GM23338 (cell line): ENCODE measurements around the gene GLRA1. TPM values are rescaled to one million over a fixed set of nuclear protein-coding genes. Genes with fewer than 3 reads are reported as not detected.
A peak's percentile ranks its signal among the peaks of the same experiment; 100 is the strongest.

ENCODE experiments used
- ATAC-seq: fragments of 200-7000 bp; cut with Tn5 transposase; 3 replicates; pipeline ENCODE4 v1.9.1; 2020
- DNase-seq: peaks from one replicate; pipeline ENCODE4 v3.0.0-alpha.2; 2015; ENCODE audit warnings: low spot score
- H2AFZ ChIP-seq: fragments of 200-600 bp; sonication (generic); 2 replicates; pipeline ENCODE4 v1.8.0; 2016; ENCODE audit warnings: antibody characterized with exemption, mild to moderate bottlenecking, moderate library complexity
- H3F3A ChIP-seq: fragments of 200-600 bp; sonication (generic); replicated peaks from 2 replicates; pipeline ENCODE4 v1.8.0; 2017; ENCODE audit warnings: antibody characterized with exemption, mixed run types, low read depth
- H3K27ac ChIP-seq: fragments of 200-600 bp; sonication (generic); 2 replicates; pipeline ENCODE4 v1.6.1; 2016; ENCODE audit warnings: low read depth
- H3K27me3 ChIP-seq: fragments of 200-600 bp; sonication (generic); 2 replicates; pipeline ENCODE4 v1.8.0; 2016; ENCODE audit warnings: mild to moderate bottlenecking, mixed run types, moderate library complexity; ENCODE audit not compliant: insufficient read depth
- H3K36me3 ChIP-seq: fragments of 200-600 bp; sonication (generic); 2 replicates; pipeline ENCODE4 v1.8.0; 2016; ENCODE audit warnings: mild to moderate bottlenecking; ENCODE audit not compliant: insufficient read depth
- H3K4me1 ChIP-seq: fragments of 200-600 bp; sonication (generic); 2 replicates; pipeline ENCODE4 v1.8.0; 2016; ENCODE audit warnings: mild to moderate bottlenecking, moderate library complexity; ENCODE audit not compliant: insufficient read depth
- H3K4me2 ChIP-seq: fragments of 200-600 bp; sonication (generic); 2 replicates; pipeline ENCODE4 v1.7.1; 2017; ENCODE audit warnings: mixed run types
- H3K4me3 ChIP-seq: fragments of 200-600 bp; sonication (generic); 2 replicates; pipeline ENCODE4 v1.6.1; 2016; ENCODE audit warnings: mixed run types
- H3K79me2 ChIP-seq: fragments of 200-600 bp; sonication (generic); replicated peaks from 2 replicates; pipeline ENCODE4 v1.8.0; 2017; ENCODE audit warnings: mild to moderate bottlenecking; ENCODE audit not compliant: insufficient read depth
- H3K9me2 ChIP-seq: fragments of 200-600 bp; sonication (generic); 2 replicates; pipeline ENCODE4 v1.8.0; 2017; ENCODE audit not compliant: insufficient read depth
- H4K20me1 ChIP-seq: fragments of 200-600 bp; sonication (generic); replicated peaks from 2 replicates; pipeline ENCODE4 v1.8.0; 2017; ENCODE audit warnings: mild to moderate bottlenecking; ENCODE audit not compliant: insufficient read depth
- H3K27ac Mint-ChIP-seq: 2 replicates; pipeline ENCODE4 v1.8.0; 2020; ENCODE audit warnings: inconsistent platforms, mild to moderate bottlenecking, moderate library complexity, mixed read lengths
- H3K27me3 Mint-ChIP-seq: 3 replicates; pipeline ENCODE4 v1.8.0; 2022; ENCODE audit warnings: low read depth, mild to moderate bottlenecking, moderate library complexity, mixed read lengths, inconsistent platforms; ENCODE audit not compliant: insufficient read depth, poor library complexity
- H3K36me3 Mint-ChIP-seq: 3 replicates; pipeline ENCODE4 v1.8.0; 2021; ENCODE audit warnings: low read depth, mild to moderate bottlenecking, inconsistent platforms, moderate library complexity, mixed read lengths
- H3K4me1 Mint-ChIP-seq: 3 replicates; pipeline ENCODE4 v1.8.0; 2020; ENCODE audit warnings: mild to moderate bottlenecking, inconsistent platforms, mixed read lengths
- H3K4me3 Mint-ChIP-seq: 3 replicates; pipeline ENCODE4 v1.8.0; 2021; ENCODE audit warnings: moderate library complexity, mild to moderate bottlenecking, inconsistent platforms, mixed read lengths
- H3K9me3 Mint-ChIP-seq: 3 replicates; pipeline ENCODE4 v1.8.0; 2020; ENCODE audit warnings: moderate library complexity, mild to moderate bottlenecking, inconsistent platforms, mixed read lengths
- CREB1 ChIP-seq: fragments of 250-450 bp; sonication (Bioruptor Pico); IDR thresholded peaks from 2 replicates; pipeline ENCODE4 v1.5.0; 2020; ENCODE audit warnings: low read depth, mild to moderate bottlenecking, moderate library complexity
- CTCF ChIP-seq, 2 experiments: fragments of 200-600 bp in 1 of 2; sonication (generic) in 1 of 2; conservative IDR thresholded peaks; 2 replicates each; pipeline versions ENCODE4 v1.5.1 to v1.6.1; 2016 to 2017; ENCODE audit warnings: antibody characterized with exemption in 2 of 2, low read depth in 2 of 2, mild to moderate bottlenecking in 2 of 2, moderate library complexity in 1 of 2
- ETS1 ChIP-seq: IDR thresholded peaks from 2 replicates; pipeline ENCODE4 v1.6.1; 2016; ENCODE audit warnings: antibody characterized with exemption
- EZH2 ChIP-seq: fragments of 200-600 bp; sonication (generic); IDR thresholded peaks from one replicate; pipeline ENCODE4 v1.8.0; 2017; ENCODE audit warnings: antibody characterized with exemption, mild to moderate bottlenecking, low read depth; ENCODE audit not compliant: unreplicated experiment
- EZH2phosphoT487 ChIP-seq: fragments of 200-600 bp; sonication (generic); IDR thresholded peaks from one replicate; pipeline ENCODE4 v1.8.1; 2018; ENCODE audit warnings: antibody characterized with exemption; ENCODE audit not compliant: unreplicated experiment
- JUNB ChIP-seq: IDR thresholded peaks from one replicate; pipeline ENCODE4 v1.6.1; 2016; ENCODE audit warnings: antibody characterized with exemption; ENCODE audit not compliant: unreplicated experiment
- NANOG ChIP-seq: IDR thresholded peaks from 2 replicates; pipeline ENCODE4 v1.6.1; 2016; ENCODE audit warnings: antibody characterized with exemption, borderline replicate concordance
- POLR2AphosphoS5 ChIP-seq: IDR thresholded peaks from 2 replicates; pipeline ENCODE4 v1.6.1; 2016; ENCODE audit warnings: antibody characterized with exemption, low read depth
- REST ChIP-seq: IDR thresholded peaks from one replicate; pipeline ENCODE4 v1.6.1; 2018; ENCODE audit warnings: antibody characterized with exemption; ENCODE audit not compliant: unreplicated experiment
- STAT1 ChIP-seq: IDR thresholded peaks from one replicate; pipeline ENCODE4 v1.6.1; 2016; ENCODE audit warnings: antibody characterized with exemption; ENCODE audit not compliant: unreplicated experiment
- ZNF114 ChIP-seq: fragments of 250-450 bp; sonication (Bioruptor Pico); IDR thresholded peaks from 2 replicates; pipeline ENCODE4 v1.5.0; 2020; ENCODE audit warnings: mild to moderate bottlenecking, moderate library complexity
- ZNF331 ChIP-seq: fragments of 250-450 bp; sonication (Bioruptor Pico); IDR thresholded peaks from 2 replicates; pipeline ENCODE4 v1.5.0; 2020; ENCODE audit warnings: low read depth, mild to moderate bottlenecking, moderate library complexity
- ZNF462 ChIP-seq: fragments of 250-450 bp; sonication (Bioruptor Pico); IDR thresholded peaks from 2 replicates; pipeline ENCODE4 v1.5.0; 2020; ENCODE audit warnings: mild to moderate bottlenecking, moderate library complexity
- polyA plus RNA-seq: library from polyadenylated mRNA; unstranded; fragments of >200 nt; fragmentation: Nextera tagmentation; extraction: Ambion mirVana; gene quantifications from 2 replicates; pipeline ENCODE4 v1.2.1, GENCODE V29; 2016
- total RNA-seq: library from RNA; depleted of rRNA; stranded (reverse); fragments of >200 nt; shearing (Covaris generic); gene quantifications from 2 replicates; pipeline ENCODE4 v1.2.3, GENCODE V29; 2014

The GLRA1 gene
- total and polyA plus RNA-seq, 2 experiments from 2014 or later = not detected

- Histone ChIP-seq H3K4me3 (no peak overlapping the region), H3F3A (no peaks in the 10 kb centered on the region), H3K27ac (no peak overlapping the region), H3K36me3 (no peaks in the 10 kb centered on the region), H3K27me3 (peaks cover 45% of the 10 kb centered on the region), H2AFZ (no peak overlapping the region), H4K20me1 (no peaks in the 10 kb centered on the region), H3K4me1 (peaks cover 8% of the 10 kb centered on the region; the same call in 1 of the 2 replicates), H3K79me2 (no peaks in the 10 kb centered on the region), H3K4me2 (peak overlapping the region; percentile 82), H3K9me2 (no peaks in the 10 kb centered on the region)
- DNase-seq (peak; percentile 80), ATAC-seq (peak; percentile 77)
- TF ChIP-seq EZH2 (no peak), REST (peak; percentile 55), ETS1 (no peak), NANOG (no peak), STAT1 (no peak), CTCF (conservative IDR thresholded peaks at IDR 0.05; ENCODE audit: low read depth in 2 of 2) (peak; percentile 66 to 69), EZH2phosphoT487 (no peak), ZNF114 (no peak), POLR2AphosphoS5 (no peak), JUNB (no peak), CREB1 (no peak), ZNF462 (no peak), ZNF331 (CRISPR knock-in tag) (no peak)
- peaks cover 20% of the 10 kb centered on the region for H3K27me3 Mint-ChIP-seq
- H3K27ac Mint-ChIP-seq = no peak overlapping the region
- no peaks in the 10 kb centered on the region for H3K36me3 Mint-ChIP-seq
- H3K9me3 Mint-ChIP-seq = no peaks in the 10 kb centered on the region; the same call in 2 of the 3 replicates
- H3K4me1 Mint-ChIP-seq = peaks cover 9% of the 10 kb centered on the region; the same call in 2 of the 3 replicates
- peak overlapping the region; percentile 48 for H3K4me3 Mint-ChIP-seq
Measured at GRCh38 chr5:151923866-151924476, 680 bp downstream of the GLRA1 start.
